GM19043 (cell line): ENCODE results near the gene INHA.

Source experiments
- ATAC-seq: cut with Tn5 transposase; IDR thresholded peaks from one replicate; pipeline ENCODE4 v1.9.1; 2021; ENCODE audit warnings: low read depth; ENCODE audit not compliant: unreplicated experiment

The INHA gene

GRCh38 chr2:219608399-219608964 is 36.4 kb downstream of the INHA start:
- no peak for ATAC-seq

- no peak for ATAC-seq
Observed at GRCh38 chr2:219609149-219609750, 37.1 kb downstream of the INHA start.

- ATAC-seq, result no peak
Observed at GRCh38 chr2:219611306-219611705, 39.2 kb downstream of the INHA start.

- ATAC-seq, result no peak
Observed at GRCh38 chr2:219611866-219612576, 39.9 kb downstream of the INHA start.

GRCh38 chr2:219612577-219613286 is 40.6 kb downstream of the INHA start:
- no peak for ATAC-seq

- no peak for ATAC-seq
Observed at GRCh38 chr2:219613461-219614070, 41.5 kb downstream of the INHA start.

GRCh38 chr2:219614076-219614860 is 42.2 kb downstream of the INHA start:
- no peak for ATAC-seq

- ATAC-seq, result no peak
Observed at GRCh38 chr2:219615036-219615435, 42.9 kb downstream of the INHA start.

- ATAC-seq, result no peak
Observed at GRCh38 chr2:219615894-219616293, 43.8 kb downstream of the INHA start.

- ATAC-seq, result no peak
Observed at GRCh38 chr2:219616550-219616949, 44.4 kb downstream of the INHA start.

- ATAC-seq, result no peak
Observed at GRCh38 chr2:219618733-219619122, 46.6 kb downstream of the INHA start.

- ATAC-seq, result no peak
Observed at GRCh38 chr2:219619235-219619634, 47.1 kb downstream of the INHA start.

- ATAC-seq, result no peak
Observed at GRCh38 chr2:219620546-219620945, 48.4 kb downstream of the INHA start.

GRCh38 chr2:219621935-219622334 is 49.8 kb downstream of the INHA start:
- ATAC-seq, result no peak

GRCh38 chr2:219622472-219622871 is 50.4 kb downstream of the INHA start:
- ATAC-seq, result no peak

GRCh38 chr2:219624565-219624964 is 52.5 kb downstream of the INHA start:
- no peak for ATAC-seq

- no peak for ATAC-seq
Observed at GRCh38 chr2:219625179-219625578, 53.1 kb downstream of the INHA start.
